Measurements from ENCODE around the gene GBGT1.

Gene GBGT1

DNA sequence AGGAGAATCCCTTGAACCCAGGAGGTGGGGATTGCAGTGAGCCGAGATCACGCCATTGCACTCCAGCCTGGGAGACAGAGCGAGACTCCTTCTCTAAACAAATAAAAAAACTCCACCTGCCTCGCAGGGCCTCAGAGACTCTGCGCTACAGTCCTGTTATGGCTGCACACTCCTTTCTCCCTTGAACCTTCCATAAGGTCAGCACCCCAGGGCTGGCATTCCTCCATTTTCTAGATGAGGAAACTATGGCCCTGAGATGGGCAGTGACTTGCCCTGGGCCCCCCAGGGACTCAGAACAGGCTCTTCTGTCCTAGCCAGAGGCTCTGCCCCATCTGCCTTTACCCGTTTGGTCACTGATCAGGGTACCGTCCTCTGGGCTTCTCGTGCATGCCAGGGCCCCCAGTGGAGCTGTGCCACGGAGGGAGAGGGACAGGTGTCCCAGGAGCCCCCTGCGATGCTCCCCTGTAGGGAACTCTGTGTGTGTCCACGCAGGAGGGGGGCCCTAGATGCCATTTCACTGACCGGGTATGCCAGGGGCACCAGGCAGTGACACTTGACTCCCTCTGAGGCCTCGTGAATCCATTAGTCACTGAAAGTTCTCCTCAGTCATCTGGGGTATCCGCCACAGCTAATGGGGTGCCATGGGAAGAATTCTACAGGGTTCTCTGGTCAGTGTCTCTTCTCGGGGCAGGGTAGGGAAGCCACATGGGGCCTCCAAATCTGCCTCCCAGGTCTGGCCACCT is 58.8 kb downstream of the GBGT1 start:
- no peak overlapping the region for H3K9ac ChIP-seq (ENCODE audit: low read depth, low read length)
- no peak overlapping the region for H3K4me3 ChIP-seq (ENCODE audit: low read length)
- H3K27me3 ChIP-seq (ENCODE audit: control insufficient read depth, insufficient read depth, low read length): no peaks in the 10 kb centered on the region
- H3K9me3 ChIP-seq (replicated peaks; ENCODE audit: low read length): no peaks in the 10 kb centered on the region
- no peaks in the 10 kb centered on the region for H3K4me1 ChIP-seq (ENCODE audit: control insufficient read depth, insufficient read depth, low read length)
- no peak overlapping the region for H3K4me2 ChIP-seq (ENCODE audit: low read length)
- peaks cover 57% of the 10 kb centered on the region for H3K36me3 ChIP-seq (ENCODE audit: insufficient read depth, low read length)

DNA sequence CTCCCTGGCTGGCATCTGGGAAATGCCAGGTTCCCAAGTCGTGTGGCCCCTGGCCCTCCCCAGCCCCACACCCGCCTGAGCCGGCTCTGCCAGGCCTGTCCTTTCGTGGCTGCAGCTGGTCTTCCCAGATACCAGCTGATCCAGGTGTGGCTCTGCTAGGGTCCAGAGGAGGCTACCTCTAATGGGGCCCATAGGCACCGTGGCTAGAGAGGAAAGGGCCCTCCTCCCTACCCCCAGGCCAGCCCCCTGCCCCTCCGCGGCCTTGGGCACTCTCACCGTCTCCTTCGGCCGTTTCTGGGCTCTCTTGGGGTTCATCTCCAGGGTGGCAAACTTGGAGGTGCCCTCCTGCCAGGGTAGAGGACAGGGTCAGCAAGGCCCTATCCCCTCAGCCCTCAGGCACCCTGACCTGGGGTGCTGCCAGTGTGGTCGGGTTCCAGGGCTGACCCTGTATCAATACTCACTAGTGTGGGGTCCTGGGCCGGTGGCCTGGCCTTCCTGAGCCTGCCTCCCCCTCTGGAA is 59.7 kb downstream of the GBGT1 start:
- Histone ChIP-seq H3K9me3 (replicated peaks; ENCODE audit: low read length) (no peaks in the 10 kb centered on the region), H3K9ac (ENCODE audit: low read depth, low read length) (no peak overlapping the region), H3K27me3 (ENCODE audit: control insufficient read depth, insufficient read depth, low read length) (no peaks in the 10 kb centered on the region), H3K4me1 (ENCODE audit: control insufficient read depth, insufficient read depth, low read length) (no peaks in the 10 kb centered on the region), H3K36me3 (ENCODE audit: insufficient read depth, low read length) (peaks cover 57% of the 10 kb centered on the region), H3K4me2 (ENCODE audit: low read length) (no peak overlapping the region), H3K4me3 (ENCODE audit: low read length) (no peak overlapping the region)

DNA sequence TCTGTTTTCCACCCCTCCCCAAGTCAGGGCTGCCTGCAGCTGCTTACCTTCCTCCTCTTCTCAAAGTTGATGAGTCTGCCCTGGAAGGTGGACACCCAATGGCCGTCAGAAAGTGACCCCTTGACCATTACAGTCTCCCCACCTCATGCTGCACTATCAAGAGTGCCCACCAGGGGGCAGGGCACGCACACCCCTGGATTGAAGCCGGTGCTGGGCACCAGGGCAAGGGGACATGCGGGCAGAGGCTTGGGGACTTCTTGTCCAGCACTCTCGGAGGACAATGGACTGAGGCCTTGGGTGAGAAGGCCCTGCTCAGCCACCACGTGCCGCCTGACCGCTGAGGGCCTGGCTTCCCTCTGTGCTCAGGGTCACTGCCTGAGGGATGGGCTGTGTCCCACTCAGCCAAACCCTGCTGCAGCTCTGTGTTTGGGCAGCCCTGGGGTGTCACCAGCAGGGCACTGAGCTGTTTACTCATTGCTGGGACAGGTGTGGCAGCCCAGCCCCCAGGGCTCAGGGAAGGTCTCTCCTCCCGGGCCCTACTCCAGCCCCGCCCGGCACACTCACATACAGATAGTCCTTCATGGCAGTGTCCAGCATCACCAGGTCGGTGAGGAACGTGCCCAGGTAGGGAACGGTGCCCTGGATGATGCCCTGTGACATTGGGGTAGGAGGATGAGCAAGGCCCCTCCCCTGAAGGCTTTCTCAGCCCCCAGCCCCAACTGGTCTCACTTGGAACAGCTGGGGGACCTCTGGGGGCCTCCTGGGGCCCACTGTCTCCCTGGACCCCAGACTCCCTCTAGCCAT is 60.3 kb downstream of the GBGT1 start:
- no peak overlapping the region for H3K9ac ChIP-seq (ENCODE audit: low read depth, low read length)
- no peak overlapping the region for H3K4me3 ChIP-seq (ENCODE audit: low read length)
- no peaks in the 10 kb centered on the region for H3K9me3 ChIP-seq (replicated peaks; ENCODE audit: low read length)
- H3K27me3 ChIP-seq (ENCODE audit: control insufficient read depth, insufficient read depth, low read length): no peaks in the 10 kb centered on the region
- peaks cover 54% of the 10 kb centered on the region for H3K36me3 ChIP-seq (ENCODE audit: insufficient read depth, low read length)
- no peaks in the 10 kb centered on the region for H3K4me1 ChIP-seq (ENCODE audit: control insufficient read depth, insufficient read depth, low read length)
- no peak overlapping the region for H3K4me2 ChIP-seq (ENCODE audit: low read length)
